Measurements from ENCODE around the gene ASIC2.

Gene ASIC2

DNA sequence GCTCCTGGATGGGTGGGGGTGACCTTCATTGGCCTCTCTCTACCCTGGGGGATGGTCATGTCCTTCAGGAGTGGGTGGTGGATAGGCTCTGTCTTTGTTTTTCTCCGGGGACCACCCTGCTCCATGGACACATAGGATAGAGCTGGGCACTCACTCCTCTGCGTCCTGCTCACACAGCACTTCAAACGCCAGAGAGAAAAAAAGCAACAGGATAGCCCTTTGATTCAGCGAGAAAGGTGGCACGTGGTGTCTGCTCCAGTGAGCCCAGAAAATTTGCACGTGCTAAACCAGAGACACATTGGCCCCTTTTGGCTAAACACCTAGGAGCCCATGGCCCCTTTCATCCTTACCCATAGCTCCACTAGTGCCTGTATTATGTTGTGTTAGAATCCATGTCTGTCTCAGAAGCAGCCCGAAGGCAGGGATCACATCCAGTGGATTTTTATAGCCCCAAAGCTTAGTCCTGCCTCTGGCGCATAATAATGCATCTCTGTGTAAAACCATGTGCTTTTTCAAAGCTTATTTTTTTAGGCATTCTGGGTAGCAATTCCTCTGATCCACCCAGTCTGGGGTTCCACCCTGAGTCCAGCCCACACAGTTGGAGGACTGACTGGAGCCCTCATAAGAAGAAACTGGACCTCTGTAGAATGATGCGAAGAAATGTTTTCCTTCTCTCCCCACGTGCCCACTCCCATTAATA, 90.1 kb downstream of the ASIC2 start:
- no peak for DNase-seq

DNA sequence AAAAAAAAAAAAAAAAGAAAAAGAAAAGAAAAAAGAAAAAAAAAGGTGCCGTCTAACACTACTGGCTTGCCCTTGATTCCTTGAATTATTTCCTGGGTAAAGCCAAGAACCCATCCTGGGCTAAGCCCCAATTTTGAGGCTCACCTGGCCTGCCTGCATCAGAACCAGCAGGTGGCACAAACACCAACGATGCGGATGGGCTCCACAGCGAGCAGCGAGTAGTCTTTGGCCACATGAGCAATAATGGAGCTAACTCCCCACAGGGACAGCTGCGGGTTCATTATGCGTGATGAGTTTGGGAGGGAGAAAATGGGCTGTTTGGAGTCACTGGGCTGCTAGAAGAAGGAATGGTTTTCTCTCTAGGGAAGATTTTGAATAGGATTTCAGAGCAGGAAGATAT, 91.1 kb downstream of the ASIC2 start:
- DNase-seq, result no peak

DNA sequence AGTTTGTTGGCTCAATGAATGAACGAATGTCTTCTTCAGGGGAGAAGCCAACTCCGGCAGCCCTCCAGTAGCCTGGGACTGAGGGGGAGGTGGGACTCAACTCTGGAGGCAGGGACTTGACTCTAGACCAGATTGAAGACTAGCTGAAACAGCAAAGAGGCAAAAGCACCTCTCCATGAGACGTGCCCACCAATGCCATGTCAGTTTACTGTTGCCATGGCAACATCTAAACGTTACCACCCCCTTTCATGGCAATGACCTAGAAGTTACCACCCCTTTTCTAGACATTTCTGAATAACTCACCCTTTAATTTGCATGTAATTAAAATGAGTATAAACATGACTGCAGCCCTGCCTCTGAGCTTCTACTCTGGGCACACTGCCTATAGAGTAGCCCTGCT, 91.8 kb downstream of the ASIC2 start:
- no peak for DNase-seq

DNA sequence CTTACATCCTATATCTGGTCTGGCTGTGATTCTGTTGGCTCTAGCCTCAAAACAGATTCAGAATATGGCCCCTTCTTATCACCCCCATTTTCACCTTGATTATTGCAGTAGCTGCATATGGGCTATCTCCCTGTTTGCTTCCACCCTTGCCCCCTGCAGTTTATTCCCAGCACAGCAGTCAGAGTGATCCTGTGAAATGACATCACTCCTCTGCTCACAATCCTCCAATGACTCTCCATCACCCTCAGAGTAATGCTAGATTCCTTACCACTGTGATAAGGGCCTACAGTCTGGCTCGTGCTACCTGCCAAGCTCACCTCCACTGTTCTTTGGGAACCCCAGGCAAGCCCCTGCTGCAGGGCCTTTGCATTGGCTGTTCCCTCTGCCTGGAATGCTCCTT, 92.5 kb downstream of the ASIC2 start:
- DNase-seq, result no peak

DNA sequence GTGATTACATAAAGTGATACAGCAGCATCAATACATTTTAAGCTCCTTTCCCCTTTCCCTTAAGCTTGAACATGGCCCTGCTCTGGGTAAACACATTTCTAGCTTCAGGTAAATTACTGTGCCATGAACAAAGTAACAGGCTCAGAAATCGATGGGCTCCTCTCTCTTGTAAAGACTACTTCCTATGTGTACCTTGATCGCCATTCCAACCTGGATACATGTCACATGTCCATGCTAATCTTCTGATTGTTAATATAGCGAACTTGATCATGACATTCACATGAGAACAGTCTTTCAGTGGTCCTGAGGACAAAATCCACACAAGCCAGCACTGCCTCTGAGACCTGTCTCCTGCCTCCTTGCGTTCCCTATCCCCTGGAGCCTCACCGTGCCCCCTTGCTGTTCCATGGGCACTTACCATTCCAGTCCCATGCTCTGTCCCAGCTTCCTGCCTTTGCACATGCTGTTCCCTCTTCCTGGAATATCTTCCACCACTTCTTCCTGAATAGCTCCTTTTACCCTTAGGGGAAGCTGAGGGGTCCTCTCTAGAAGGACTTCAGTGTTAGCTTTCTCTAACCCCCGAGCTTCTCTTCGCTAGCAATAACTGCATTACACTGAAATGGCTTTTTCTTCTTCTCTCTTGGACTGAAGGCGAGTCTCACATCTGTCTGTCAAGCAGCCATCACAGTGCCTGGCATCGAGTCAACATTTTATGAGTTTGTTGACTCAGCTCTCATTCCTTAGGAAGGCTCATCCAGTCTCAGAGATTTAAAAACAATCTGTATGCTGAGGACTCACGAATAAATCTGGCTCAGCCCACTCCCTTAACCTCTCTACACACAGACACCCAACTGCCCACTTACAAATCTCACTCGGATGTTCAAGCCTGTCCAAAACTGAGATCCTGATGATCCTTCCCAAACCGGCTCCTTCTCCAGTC, 93.3 kb downstream of the ASIC2 start:
- DNase-seq, result no peak

DNA sequence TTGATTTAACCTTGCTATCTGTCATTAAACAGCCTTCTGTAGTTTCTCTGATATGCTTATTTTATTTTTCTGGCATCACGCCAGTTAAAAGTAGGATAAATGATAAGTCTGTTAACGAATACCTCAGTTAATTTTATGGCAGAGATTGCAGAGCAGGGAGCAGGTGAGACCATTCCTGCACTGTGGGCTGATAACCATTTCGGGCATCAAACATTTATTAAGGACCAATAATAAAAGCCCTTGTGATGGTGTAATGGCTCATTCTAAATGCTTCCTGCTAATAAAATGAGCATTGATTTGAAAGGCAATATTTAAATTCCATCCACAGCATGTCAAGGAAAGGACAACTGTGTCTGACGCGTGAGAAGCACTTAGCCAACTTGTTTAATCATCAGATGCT, 94.1 kb downstream of the ASIC2 start:
- no peak for DNase-seq

DNA sequence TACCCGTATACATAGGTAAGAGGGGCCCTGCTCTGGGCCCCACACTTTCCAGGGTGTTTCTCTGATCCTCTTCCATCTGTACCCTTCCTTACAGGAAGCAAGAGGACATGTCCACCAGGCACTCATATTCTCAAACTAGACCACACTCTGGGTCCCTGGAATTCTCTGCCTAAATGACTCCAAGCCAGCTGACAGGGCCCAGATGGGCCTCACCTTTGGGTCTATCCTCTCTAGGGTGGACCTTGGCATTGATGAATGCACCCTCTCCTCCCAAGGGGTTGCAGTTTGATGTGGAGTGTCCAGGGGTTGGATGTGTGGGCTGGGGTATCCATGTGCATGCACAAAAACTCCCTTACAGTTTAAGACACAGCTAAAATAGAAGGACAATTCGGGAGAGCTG, 95.8 kb downstream of the ASIC2 start:
- DNase-seq, result no peak

DNA sequence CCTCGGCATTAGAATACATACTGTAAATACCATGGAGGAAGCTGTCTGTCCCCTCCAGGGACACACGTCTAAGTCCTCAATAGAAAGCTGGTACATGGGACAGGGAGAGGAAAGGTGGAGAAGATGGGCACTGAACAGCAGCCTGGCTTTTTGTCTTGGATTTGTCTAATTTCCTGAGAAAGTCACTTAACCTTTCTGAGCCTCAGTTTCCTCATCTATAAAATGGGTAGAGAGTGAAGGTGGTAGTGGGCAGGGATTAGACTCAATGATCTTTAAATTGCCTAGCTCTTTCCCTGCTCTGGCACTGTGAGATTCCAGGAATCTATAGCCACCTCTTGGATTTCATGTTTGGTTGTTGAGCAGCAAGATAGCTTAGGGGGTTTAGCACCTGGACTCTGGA, 96.2 kb downstream of the ASIC2 start:
- DNase-seq, result no peak

DNA sequence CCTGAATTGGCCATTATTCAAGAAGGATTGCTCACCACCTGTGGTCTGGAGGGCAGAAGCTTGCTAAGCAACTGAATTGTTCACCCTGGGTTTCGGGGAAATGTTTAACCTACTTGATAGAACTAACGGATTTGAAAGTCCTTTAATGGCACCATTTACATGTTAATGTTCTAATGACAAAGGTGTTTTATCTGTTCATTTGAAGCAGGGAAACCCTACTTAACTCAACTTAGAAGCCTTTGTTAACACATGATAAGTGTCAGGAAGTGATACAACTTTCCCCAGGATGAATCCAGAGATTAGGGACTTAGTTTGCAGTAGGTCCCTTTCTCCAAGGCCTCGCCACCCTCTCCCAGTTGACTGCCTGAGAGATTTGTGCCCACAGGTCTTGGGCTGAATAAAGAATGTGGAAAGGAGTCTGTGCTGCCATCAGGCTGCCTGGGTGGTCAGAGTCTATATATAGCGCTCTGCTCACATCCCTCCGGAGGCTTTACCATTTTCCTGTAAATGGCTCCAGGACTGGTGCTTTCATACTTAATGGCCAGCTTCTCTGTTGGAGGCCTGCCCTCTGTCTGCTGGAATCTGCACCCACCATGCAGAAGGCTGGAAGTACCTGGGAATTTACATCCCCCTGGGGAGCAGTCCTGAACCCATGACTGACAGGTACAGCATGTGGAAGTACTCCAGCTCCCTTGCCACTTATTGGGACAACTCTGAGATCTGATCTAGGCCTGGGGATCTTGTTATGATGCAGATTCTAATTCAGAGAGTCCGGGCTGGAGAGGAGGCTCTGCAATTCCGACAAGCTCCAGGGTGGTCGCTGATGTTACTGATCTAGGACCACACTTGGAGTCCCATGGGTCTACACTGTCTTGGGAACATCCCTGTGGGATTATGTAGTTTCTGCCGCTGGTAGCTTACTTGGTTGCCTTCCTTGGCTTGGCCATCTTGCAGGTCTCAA, 99.9 kb downstream of the ASIC2 start:
- no peak for DNase-seq

DNA sequence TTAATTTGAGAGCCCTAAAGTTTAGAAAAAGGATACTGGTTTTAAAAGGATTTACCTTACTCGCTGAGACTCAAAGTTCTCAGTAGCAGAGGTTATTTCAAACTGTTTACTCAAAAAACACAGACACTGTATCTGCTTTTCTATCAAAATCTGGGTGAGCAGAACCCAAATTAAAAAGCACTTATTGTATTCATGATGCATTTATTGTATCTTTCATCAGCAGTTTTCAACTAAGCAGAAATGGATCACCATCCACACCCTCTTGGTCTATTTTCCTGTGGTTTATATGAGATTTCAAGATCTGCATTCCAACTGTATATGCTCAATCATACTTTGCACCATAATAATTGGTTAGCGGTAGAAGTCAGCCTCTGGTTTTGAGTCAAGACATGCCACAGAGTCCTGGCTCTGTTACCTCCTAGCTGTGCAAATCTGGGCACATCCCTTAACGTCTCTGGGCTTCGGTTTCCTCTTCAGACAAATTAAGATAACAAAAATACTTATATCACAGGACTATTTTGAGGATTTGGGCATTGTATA, 109.5 kb downstream of the ASIC2 start:
- no peak for DNase-seq

DNA sequence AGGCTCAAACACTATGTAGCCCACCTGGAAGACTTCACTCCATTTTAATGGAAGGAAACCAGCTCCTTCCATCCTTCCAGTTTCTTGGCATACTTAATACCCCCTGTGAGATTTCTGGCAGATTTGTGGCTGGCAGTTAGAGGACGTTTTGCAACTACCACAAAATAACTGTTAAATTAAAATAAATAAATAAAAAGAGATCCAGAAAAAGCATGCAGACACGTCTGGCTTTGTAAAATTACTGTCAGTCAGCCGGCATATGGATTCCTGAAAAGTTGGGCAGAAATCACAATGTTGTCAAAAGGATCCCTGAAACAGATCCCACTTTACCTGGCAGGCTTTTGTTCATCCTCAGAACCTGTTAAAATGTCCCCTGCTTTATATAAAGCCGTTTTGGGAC, 113.9 kb downstream of the ASIC2 start:
- DNase-seq, result no peak

DNA sequence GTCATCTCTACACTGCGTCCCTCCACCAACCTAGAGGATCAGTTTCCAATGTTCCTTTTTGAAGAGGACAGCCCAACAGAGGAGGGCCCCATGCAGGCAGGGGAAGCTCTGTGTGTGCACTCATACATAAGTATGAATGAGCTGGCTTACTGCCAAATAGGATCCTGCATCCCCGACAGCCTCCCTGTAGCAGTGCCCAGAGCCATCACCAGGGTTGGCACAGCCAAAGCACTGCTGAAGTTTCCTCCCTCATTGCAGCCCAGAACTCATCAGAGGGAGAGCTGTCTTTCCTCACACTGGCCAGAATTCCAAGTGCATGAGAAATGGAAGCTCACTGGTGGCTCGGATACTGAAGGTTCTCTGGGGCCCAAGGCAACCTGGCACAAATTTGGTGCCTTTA, 114.4 kb downstream of the ASIC2 start:
- no peak for DNase-seq

DNA sequence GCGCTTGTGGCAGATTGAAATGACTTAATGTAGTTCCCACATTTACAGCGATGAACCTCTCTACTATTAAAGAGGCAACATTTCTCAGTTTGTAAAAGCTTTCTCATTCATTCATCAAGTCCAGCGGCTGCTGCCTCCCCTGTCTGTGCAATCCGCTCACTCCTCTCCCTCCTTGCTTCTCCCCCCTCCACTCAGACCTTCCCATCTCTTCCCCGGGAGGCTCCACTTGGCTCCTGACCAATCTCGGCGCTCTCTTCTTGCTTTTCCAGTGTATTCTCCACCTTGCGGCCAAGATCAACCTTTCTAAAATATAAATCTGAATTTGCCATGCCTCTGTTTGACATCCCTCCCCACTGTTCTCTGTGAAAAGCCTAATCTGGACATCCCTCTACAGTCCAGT, 117.5 kb downstream of the ASIC2 start:
- DNase-seq, result no peak

DNA sequence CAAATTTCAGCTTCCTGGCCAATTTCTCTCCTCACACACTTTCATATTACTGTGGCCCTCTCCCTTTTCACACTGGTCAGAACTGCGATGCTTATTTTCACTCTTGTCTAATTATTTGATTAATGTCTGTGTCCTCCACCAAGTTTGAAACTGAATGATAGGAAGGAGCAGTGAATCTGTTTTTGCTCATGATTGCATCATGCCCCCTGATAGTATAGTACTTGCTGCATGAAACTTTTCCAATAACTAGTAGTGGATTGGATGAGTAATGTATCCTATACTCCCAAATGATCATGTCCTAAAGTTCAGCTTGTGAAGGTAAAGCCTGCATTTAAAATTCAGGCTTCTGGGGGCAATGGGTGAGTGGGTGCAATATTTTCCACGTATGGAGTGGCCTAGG, 121.2 kb downstream of the ASIC2 start:
- DNase-seq, result no peak

DNA sequence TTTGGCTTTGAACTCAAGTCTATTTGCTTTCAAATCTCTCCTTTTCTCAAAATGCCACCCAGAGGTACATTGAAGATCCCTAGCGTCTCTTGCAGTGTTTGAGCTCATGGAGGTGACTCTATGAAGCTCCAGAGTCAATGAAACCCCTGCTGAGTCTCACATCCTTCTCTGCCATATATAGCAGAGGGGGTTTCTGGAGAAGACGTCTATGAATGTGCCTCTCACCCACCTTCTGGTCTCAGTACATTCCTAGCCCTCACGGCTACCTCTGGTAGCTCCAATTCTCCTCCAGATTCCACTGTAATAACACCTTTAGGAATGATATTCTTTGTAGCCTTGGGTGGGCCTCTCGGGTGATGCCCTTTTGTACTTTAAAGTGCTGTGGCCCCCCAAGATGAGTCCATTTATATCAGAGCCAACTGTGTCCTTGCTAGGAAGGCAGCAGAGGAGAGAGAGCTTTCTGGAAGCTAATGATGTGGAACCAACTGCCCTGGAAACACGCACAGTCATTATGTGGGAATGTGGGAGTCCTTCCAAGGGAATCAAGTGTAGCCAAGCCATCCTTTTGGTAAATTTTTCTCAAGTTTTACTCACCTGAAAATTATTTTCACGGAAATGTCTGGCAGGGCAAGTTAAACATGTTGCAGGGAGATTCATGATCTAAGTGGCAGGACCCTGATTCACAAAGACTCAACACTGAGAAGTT, 123.4 kb downstream of the ASIC2 start:
- DNase-seq, result no peak

DNA sequence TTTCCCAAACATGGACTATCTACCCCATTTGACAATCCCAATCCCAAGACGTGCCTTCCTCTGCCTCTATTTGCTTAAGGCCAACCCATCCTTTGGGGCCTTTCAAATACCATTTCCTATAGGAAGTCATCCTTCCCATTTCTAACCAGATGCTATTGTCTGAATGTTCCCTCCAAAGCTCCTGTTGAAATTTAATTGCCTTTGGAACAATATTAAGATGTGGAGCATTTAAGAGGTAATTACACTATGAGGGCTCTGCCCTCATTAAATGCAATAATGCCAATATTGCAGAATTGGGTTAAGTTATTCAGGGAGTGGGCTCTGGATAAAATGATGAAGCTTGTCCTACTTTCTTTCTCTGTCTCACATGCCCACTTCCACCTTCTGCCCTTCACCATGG, 125.4 kb downstream of the ASIC2 start:
- no peak for DNase-seq

DNA sequence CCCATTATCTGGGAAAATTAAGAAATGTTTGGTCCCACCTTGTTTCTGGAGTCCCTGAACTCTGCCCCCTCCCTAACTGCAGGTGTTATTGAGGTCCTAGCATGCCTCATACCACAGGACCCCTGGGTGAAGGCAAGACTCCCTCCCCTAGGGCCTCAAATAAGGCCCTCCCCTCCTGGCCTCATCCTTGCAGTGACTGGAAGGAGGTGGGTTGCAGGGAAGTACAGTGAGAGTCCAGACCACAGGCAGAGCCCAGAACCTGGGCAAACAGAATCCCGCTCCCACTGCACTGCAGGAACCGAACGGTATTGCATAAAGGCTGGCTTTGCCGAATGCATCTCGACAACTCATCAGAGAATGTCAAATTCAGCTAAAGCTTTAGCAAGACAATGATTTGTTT, 126.6 kb downstream of the ASIC2 start:
- DNase-seq, result no peak

DNA sequence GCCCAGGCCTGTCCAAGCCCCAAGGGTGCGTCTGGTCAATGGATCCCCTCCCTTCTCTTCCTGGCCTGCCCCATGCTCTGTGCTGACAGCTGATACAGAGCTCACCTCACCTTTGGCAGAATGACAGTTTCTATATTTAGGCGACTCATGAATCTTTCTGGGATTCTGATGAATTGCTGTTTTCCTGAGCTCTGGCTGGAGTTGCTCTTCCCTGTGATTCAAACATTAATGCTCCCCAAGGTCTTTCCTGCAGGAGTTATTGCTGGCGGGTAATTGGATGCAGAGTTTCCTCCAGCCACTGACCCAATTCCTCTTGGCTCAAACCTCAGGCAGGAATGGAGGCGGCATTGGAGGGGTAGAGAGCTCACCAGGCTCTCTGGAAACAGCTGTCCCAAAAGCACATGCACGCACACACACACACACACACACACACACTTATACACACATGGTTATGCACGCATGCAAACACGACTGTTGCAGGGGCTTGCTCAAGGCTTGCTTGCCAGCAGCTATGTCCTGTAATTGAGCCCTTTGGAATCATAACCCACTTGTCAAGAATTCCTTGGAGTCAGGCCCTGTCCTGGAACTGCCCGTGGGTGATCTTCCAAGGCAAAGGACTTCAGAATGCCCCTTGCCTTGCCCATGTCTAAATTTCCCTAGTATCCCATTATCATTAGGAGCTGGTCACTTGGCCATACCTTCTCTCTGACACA, 128.8 kb downstream of the ASIC2 start:
- DNase-seq, result no peak

DNA sequence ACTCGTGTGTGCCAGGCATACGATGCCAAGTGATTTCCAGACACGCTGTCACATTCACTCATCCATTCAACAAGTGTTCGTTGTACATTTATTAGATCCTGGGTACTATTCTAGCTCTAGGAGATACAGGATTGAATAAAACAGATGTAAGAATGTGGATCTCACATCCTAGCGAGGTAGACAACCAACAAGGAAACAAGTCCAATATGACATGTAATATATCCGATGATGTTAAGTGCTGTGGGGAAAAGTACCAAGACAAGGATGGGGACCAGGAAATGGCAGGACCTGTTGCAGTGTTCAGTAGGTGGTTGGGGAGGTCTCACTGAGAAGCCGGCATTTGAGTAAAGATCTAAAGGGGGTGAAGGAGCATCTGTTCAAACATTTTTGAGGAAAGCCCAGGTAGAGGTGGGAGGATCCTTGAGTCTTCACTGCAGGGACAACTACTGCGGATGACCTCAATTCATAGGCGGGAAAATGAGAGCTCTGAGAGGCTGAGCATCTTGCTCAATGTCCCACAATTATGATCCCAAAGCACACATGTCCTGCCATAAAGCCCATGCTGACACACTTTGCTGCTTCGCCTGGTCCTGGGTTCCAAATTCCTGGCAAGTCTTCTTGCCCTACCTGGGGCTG, 129.4 kb downstream of the ASIC2 start:
- DNase-seq, result no peak

DNA sequence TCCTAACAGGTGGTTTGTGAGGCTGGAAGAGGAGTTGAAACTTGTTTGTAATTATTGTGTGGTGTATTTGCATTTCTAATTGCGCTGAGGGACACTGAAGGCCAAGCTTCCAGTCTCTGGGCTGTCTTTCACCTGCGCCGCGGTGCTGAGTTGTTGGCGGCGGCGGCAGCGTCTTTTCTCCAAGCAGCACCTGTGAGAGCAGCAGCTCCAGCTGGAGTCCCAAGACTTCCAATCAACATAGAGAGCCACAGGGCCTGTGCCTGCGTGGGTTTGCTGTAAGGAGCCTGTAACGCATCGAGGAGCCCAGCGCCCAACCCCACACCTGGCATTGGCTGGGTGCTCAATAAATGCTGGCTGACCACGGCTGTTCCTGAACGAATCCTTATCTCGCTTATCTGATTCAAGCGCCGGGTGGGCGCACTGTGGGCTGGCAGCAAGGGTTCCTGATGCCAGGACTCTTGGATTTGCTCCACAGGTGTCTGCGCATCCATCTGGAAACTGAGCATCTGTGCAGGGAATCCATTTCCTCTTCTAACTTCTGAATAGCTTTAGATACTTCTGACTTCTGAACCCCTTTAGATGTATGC, 138.1 kb downstream of the ASIC2 start:
- DNase-seq, result no peak

DNA sequence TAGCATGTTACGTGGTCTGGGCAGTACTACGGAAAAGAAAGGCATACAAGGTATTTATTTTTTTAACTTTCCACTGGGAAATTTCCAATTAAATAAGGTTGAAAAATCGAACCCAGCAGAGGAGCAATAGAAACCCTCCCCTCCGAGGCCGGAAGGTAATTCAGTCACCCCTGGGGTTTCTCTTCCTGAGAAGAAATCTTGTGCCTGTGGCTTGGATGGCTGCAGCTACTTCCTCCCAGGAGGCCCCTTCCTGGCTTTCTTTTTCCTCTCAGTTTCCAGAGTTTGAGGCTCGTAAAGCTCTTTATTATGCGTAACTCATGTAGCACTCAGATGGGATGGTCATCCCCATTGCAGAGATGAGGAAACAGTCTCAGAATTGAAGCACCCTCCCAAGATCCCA, 140.3 kb downstream of the ASIC2 start:
- DNase-seq, result no peak
